GM12878 (cell line): ENCODE measurements around the gene GRM1. TPM values are rescaled to one million over a fixed set of nuclear protein-coding genes. Genes with fewer than 3 reads are reported as not detected.
A peak's percentile ranks its signal among the peaks of the same experiment; 100 is the strongest.

Experiments used
- ATAC-seq: fragments of 200-7000 bp; cut with Tn5 transposase; 3 replicates; pipeline ENCODE4 v1.9.1; 2020; ENCODE audit warnings: mild to moderate bottlenecking, moderate library complexity
- BruUV-seq: library from RNA; stranded (reverse); fragments of 400-500 nt; replicated peaks from 2 replicates; lab custom pipeline; 2021; lab: Mats Ljungman, UMichigan
- CTCF ChIA-PET: fragments of 300-600 bp; sonication (Branson Sonifier 250); formaldehyde crosslinking; extraction: SDS; loops from one replicate; lab custom pipeline; 2021; ENCODE audit warnings: inconsistent platforms; lab: Yijun Ruan, JAX
- POLR2A ChIA-PET: fragments of 350-600 bp; formaldehyde crosslinking; extraction: SDS; loops from one replicate; lab custom pipeline; 2021; ENCODE audit warnings: inconsistent platforms; lab: Charles Lee
- RAD21 ChIA-PET: fragments of 300-600 bp; sonication (Branson Sonifier 250); formaldehyde crosslinking; loops from one replicate; lab custom pipeline; 2023; ENCODE audit warnings: antibody characterized with exemption; ENCODE audit not compliant: unreplicated experiment; lab: Charles Lee
- SMC1A ChIA-PET: fragments of 300-600 bp; sonication (Branson Sonifier 250); formaldehyde crosslinking; loops from one replicate; lab custom pipeline; 2023; ENCODE audit not compliant: unreplicated experiment, uncharacterized antibody; lab: Charles Lee
- DNase-seq: peaks from one replicate; pipeline ENCODE4 v3.0.0-alpha.2; 2011; ENCODE audit warnings: low read depth, low spot score
- FAIRE-seq: peaks from 3 replicates; lab custom pipeline; 2011; peaks lifted over from hg19 to GRCh38; lab: Jason Lieb, UNC
- H2AFZ ChIP-seq: 2 replicates; pipeline ENCODE4 v1.6.0; 2011; ENCODE audit warnings: low read depth, low read length, control low read depth; ENCODE audit not compliant: control insufficient read depth
- H3K27ac ChIP-seq: 2 replicates; pipeline ENCODE4 v1.5.1; 2011; ENCODE audit warnings: control low read depth; ENCODE audit not compliant: control insufficient read depth, insufficient read depth
- H3K27me3 ChIP-seq, 2 experiments: replicated peaks in 1 of 2; 2 replicates each; pipeline versions ENCODE4 v1.6.0 to v1.6.1; 2011; ENCODE audit warnings: low read length in 1 of 2; ENCODE audit not compliant: control insufficient read depth in 2 of 2, insufficient read depth in 2 of 2
- H3K36me3 ChIP-seq, 2 experiments: 2 replicates each; pipeline ENCODE4 v1.5.1; 2011; ENCODE audit warnings: low read length in 1 of 2; ENCODE audit not compliant: control insufficient read depth in 2 of 2, insufficient read depth in 2 of 2
- H3K4me1 ChIP-seq: 2 replicates; pipeline ENCODE4 v1.6.1; 2011; ENCODE audit warnings: mild to moderate bottlenecking, low read length, moderate library complexity, mixed read lengths; ENCODE audit not compliant: control insufficient read depth, insufficient read depth
- H3K4me2 ChIP-seq: 2 replicates; pipeline ENCODE4 v1.6.0; 2011; ENCODE audit warnings: control low read depth; ENCODE audit not compliant: control insufficient read depth, insufficient read depth
- H3K4me3 ChIP-seq: fragments of 200-600 bp; sonication (generic); 2 replicates; pipeline ENCODE4 v1.5.1; 2016
- H3K79me2 ChIP-seq: 2 replicates; pipeline ENCODE4 v1.6.0; 2011; ENCODE audit warnings: low read length; ENCODE audit not compliant: control insufficient read depth, insufficient read depth
- H3K9ac ChIP-seq: 2 replicates; pipeline ENCODE4 v1.8.0; 2011; ENCODE audit warnings: low read length, control low read depth, mixed read lengths; ENCODE audit not compliant: control insufficient read depth, insufficient read depth
- H3K9me3 ChIP-seq: replicated peaks from 3 replicates; pipeline ENCODE4 v1.5.1; 2011; ENCODE audit warnings: mild to moderate bottlenecking, low read length; ENCODE audit not compliant: control insufficient read depth, insufficient read depth
- H4K20me1 ChIP-seq: 2 replicates; pipeline ENCODE4 v1.6.0; 2011; ENCODE audit not compliant: control insufficient read depth, insufficient read depth
- BCLAF1 ChIP-seq: fragments of 450-650 bp; IDR thresholded peaks from 2 replicates; pipeline ENCODE4 v1.6.1; 2017; ENCODE audit warnings: antibody characterized with exemption, mild to moderate bottlenecking, moderate library complexity
- CBFB ChIP-seq: IDR thresholded peaks from 2 replicates; pipeline ENCODE4 v1.6.1; 2016; ENCODE audit warnings: antibody characterized with exemption, low read depth
- EED ChIP-seq: sonication (generic); IDR thresholded peaks from 2 replicates; pipeline ENCODE4 v1.6.1; 2016; ENCODE audit warnings: antibody characterized with exemption, low read depth
- GABPA ChIP-seq: IDR thresholded peaks from 2 replicates; pipeline ENCODE4 v1.6.1; 2014; ENCODE audit warnings: antibody characterized with exemption, low read depth, mild to moderate bottlenecking, inconsistent platforms
- JUNB ChIP-seq: IDR thresholded peaks from 2 replicates; pipeline ENCODE4 v1.6.1; 2016; ENCODE audit warnings: antibody characterized with exemption, mild to moderate bottlenecking
- NFYA ChIP-seq: IDR thresholded peaks from 2 replicates; pipeline ENCODE4 v1.6.1; 2011; ENCODE audit warnings: low read depth, mild to moderate bottlenecking, low read length, improper control_type of control experiment, borderline replicate concordance
- PKNOX1 ChIP-seq: fragments of 450-650 bp; IDR thresholded peaks from 2 replicates; pipeline ENCODE4 v1.6.1; 2016; ENCODE audit warnings: mild to moderate bottlenecking
- WRNIP1 ChIP-seq: IDR thresholded peaks from 2 replicates; pipeline ENCODE4 v1.6.1; 2011; ENCODE audit warnings: low read depth, low read length, improper control_type of control experiment, borderline replicate concordance
- ZBTB33 ChIP-seq: fragments of 450-650 bp; IDR thresholded peaks from 2 replicates; pipeline ENCODE4 v1.6.1; 2017; ENCODE audit warnings: mild to moderate bottlenecking
- WGBS: methylation state at CpG from one replicate; pipeline ENCODE4 v1.1.6; 2016; ENCODE audit warnings: low lambda C conversion rate; ENCODE audit not compliant: insufficient replicate concordance, insufficient coverage; ENCODE audit errors: missing lambda C conversion rate; 5-methylcytosine and 5-hydroxymethylcytosine counted together
- in situ Hi-C: fragments of 300-500 bp; cut with MboI; formaldehyde crosslinking; loops from 9 replicates; pipeline ENCODE4 v1.14.3; 2018; ENCODE audit warnings: mixed read lengths
- intact Hi-C: fragments of 100-400 bp; cut with micrococcal nuclease; formaldehyde crosslinking; loops from one replicate; pipeline ENCODE4 v1.14.2; 2022; ENCODE audit not compliant: unreplicated experiment
- polyA plus RNA-seq, 11 experiments: library from polyadenylated mRNA; depleted of rRNA in 4 of 11; unstranded in 6 of 11; stranded (reverse) in 5 of 11; fragments of >200 nt; fragmentation: Nextera tagmentation in 4 of 11; fragmentation: Illumina TruSeq in 1 of 11; extraction: Ambion mirVana in 4 of 11; extraction: Trizol in 1 of 11; gene quantifications; 1 replicate in 1 of 11; 2 replicates in 10 of 11; pipeline versions ENCODE4 v1.2.1 to v1.2.3, GENCODE V29; 2011 to 2016; ENCODE audit warnings: inconsistent platforms in 2 of 11, missing spikeins in 2 of 11, low read depth in 1 of 11
- total RNA-seq, 4 experiments: library from RNA; depleted of rRNA in 3 of 4; stranded (reverse); fragments of >200 nt in 3 of 4; fragmentation: Illumina TruSeq in 1 of 4; extraction: Trizol in 1 of 4; gene quantifications; 2 replicates each; pipeline versions ENCODE4 v1.2.1 to v1.2.3, GENCODE V29; 2013 to 2021

The GRM1 gene
- total and polyA plus RNA-seq, 10 of the 15 experiments (the other 5 are each of a cell fraction or from before 2014, with no cell fraction given), result 0.04 TPM; not detected in 9

- TF ChIP-seq NFYA (no peak), CBFB (no peak), JUNB (no peak), BCLAF1 (no peak), EED (no peak), GABPA (no peak)
Observed at GRCh38 chr6:146210406-146211083, 181.7 kb downstream of the GRM1 start (continued).

- intact Hi-C loops, result no loop called here
- TF ChIP-seq WRNIP1 (no peak), ZBTB33 (no peak), PKNOX1 (peak; percentile 22; the same call in 1 of the 2 replicates)
- no peak overlapping the region for H3K4me3 ChIP-seq
- no TSS peak for BruUV-seq
- no peak overlapping the region for H3K9ac ChIP-seq
- ChIA-PET SMC1A (no interaction called here), CTCF (no interaction called here), POLR2A (no interaction called here), RAD21 (no interaction called here)
- no peak overlapping the region for H2AFZ ChIP-seq
- no peaks in the 10 kb centered on the region for H3K36me3 ChIP-seq
- H4K20me1 ChIP-seq, result no peaks in the 10 kb centered on the region
- no peaks in the 10 kb centered on the region for H3K79me2 ChIP-seq
- no peaks in the 10 kb centered on the region for H3K27me3 ChIP-seq
- no peak overlapping the region for H3K27ac ChIP-seq
- no peaks in the 10 kb centered on the region for H3K9me3 ChIP-seq
- no peak overlapping the region for H3K4me2 ChIP-seq
- FAIRE-seq, result no peak
- in situ Hi-C loops, result no loop called here
- peak; percentile 47; the same call in 1 of the 3 replicates for ATAC-seq
- no peak for DNase-seq
- WGBS, result 34% methylated on average over 2 of the region's 2 CpGs
- H3K4me1 ChIP-seq, result no peaks in the 10 kb centered on the region
Observed at GRCh38 chr6:146211646-146212045, 182.8 kb downstream of the GRM1 start.
